ENCODE data around the gene ZNF768.
"Not testable (repeated sequence)": the region's sequence is repeated elsewhere in the genome, so short reads cannot be mapped to it uniquely, and the experiment has no call there.

ZNF768 gene

GRCh38 chr16:30509081-30509765 is 17.1 kb downstream of the ZNF768 start:
- no peak for DNase-seq

DNA sequence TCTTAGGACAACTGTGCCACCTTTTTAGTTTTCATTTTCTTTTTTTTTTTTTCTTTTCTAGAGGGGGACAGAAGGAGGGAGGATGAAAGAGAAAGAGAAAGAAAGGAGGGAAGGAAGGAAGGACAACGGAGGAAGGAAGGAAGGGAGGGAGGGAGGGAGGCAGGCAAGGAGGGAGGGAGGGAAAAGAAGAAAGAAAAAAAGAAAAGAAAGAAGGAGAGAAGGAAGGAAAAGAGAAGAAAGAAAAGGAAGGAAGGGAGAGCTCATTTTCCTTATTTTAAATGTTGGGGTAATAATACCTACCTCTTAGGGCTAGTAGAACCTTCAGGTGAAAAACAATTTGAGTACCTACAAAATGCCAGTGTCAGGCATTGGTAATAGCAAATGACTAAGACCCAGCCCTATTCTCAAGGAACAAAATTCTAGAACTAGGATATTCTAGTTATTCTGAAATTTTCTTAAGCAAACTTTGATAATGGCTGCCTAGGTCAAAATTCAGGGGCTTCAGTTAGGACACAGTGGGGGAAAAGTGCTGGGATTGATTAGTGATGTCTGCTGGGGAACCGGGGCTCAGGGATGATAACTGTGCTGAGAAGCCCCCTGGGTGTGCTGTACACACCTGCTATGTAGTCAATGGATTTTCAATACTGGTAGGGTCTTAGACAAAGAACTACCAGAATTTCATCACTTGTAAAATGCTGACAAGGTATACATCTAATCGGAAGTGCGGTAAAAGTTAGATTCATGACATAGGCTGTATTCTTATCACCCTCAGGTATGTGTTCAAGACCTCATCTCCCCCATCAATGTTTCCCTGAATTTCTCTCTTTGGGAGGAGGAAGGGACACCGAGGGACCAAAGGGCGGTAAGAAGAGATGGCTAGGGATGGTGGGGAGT is 22.7 kb downstream of the ZNF768 start:
- DNase-seq: no peak

DNA sequence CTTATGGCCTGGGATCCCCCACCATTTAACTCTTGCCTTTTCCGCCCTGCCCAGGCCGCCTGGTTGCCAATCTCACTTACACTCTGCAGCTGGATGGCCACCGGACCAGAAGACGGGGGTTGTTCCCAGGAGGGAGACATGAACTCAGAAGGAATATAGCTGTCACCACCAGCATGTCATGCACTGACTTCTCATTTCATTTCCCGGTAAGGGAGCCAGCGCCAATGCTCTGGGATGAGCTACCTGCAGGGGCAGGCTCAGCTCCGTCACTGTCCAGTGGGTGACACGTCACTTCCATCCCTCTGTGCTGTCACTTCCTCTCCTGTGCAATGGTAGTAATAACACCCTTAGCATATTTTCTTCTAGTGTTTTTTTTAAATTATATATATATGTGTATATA is 27.1 kb downstream of the ZNF768 start:
- no peak for DNase-seq

- DNase-seq: no peak
Measured at GRCh38 chr16:30494709-30495108, 31.7 kb downstream of the ZNF768 start.

DNA sequence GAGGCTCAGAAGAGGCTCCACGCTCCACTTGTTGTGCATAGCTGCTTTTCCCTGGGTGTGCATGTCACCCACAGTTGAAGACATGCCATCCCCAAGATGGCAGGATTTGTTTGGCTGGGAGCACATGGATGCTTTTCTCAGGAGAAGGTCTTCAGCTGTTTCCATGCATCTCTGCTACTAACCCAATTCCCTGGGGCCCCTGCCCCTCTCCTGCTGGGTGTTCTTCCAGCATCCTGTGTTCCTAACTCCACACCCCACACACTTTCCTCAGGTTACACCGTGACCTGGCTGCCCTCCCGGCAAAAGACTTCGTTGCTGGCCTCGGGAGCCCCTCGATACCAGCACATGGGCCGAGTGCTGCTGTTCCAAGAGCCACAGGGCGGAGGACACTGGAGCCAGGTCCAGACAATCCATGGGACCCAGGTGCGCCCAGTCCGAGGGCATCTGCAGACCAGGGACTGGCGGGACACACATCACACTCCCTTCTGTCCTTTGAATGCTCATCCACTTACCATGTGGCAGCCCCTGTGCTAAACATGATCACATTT is 32.4 kb downstream of the ZNF768 start:
- DNase-seq: no peak

GRCh38 chr16:30491744-30492308 is 34.5 kb downstream of the ZNF768 start:
- no peak for DNase-seq

DNA sequence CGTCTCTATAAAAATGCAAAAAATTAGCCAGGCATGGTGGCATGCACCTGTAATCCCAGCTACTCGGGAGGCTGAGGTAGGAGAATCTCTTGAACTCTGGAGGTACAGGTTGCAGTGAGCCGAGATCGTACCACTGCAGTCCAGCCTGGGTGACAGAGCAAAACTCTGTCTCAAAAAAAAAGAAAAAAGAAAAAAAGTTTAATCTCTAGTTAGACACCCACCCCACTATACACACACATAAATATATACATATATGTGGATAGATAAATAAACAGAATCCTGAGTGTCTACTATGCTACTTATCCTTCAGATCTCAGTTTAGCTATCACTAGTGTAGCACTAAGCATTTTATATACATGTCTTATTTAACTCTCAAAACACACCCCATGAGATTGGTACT is 35.1 kb downstream of the ZNF768 start:
- no peak for DNase-seq

- DNase-seq: no peak
Measured at GRCh38 chr16:30490210-30490609, 36.2 kb downstream of the ZNF768 start.

GRCh38 chr16:30488764-30489605 is 37.4 kb downstream of the ZNF768 start:
- DNase-seq: no peak

- no peak for DNase-seq
Measured at GRCh38 chr16:30485818-30486436, 40.4 kb downstream of the ZNF768 start.

GRCh38 chr16:30484887-30485286 is 41.5 kb downstream of the ZNF768 start:
- DNase-seq: no peak

GRCh38 chr16:30482366-30482765 is 44.0 kb downstream of the ZNF768 start:
- no peak for DNase-seq

DNA sequence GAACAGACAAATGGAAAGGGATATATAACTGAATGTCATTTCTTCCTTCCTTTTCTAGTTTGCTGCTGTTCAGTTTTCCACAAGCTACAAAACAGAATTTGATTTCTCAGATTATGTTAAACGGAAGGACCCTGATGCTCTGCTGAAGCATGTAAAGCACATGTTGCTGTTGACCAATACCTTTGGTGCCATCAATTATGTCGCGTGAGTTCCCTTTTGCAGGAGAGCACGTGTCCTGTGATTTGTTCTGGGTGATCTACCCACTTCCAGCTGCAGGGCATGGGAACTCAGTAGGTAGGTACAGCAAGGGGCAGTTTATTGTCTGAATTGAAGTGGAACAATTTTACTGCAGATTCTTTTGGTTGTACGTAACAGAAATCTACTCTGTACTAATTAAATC is 45.0 kb downstream of the ZNF768 start:
- no peak for DNase-seq

- DNase-seq: no peak
Measured at GRCh38 chr16:30478766-30479478, 47.4 kb downstream of the ZNF768 start.

GRCh38 chr16:30477773-30478172 is 48.6 kb downstream of the ZNF768 start:
- not testable (repeated sequence) for DNase-seq

DNA sequence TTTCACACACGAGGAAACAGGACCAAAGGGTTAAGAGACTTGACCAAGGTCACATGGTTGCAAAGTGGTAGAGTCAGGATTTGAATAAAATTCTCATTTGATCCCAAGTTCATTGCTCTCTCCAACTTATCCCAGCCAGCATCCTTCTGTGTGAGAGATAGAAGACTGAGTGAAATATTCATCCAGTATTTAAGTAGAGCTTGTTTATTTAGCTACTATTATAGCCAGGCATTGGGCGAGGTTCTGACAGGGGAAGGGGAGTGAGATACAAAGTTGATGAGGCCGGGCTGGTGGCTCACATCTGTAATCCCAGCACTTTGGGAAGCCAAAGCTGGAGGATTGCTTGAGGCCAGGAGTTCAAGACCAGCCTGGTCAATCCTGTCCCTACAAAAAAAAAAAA is 49.4 kb downstream of the ZNF768 start:
- DNase-seq: no peak

DNA sequence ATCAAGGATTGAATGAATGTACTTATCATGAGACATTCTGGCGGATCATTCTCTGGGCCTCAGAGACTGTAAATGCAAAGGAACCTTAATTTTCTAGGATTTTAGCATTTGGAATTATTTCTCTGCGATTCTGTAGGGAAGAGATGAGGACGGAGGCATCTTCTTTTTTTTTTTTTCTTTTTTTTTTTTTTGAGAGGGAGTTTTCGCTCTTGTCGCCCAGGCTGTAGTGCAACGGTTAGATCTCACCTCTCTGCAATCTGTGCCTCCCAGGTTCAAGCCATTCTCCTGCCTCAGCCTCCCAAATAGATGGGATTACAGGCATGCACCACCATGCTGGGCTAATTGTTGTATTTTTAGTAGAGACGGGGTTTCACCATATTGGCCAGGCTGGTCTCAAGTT is 51.7 kb downstream of the ZNF768 start:
- DNase-seq: no peak

GRCh38 chr16:30474074-30474452 is 52.3 kb downstream of the ZNF768 start:
- no peak for DNase-seq

All from NCI-H1092 (cell line).